Fibroblast of skin of scalp (primary cell): ENCODE measurements around the gene IRF3.
"Not testable (repeated sequence)": the region's sequence is repeated elsewhere in the genome, so short reads cannot be mapped to it uniquely, and the experiment has no call there.

ENCODE experiments used
- DNase-seq: peaks from one replicate; pipeline ENCODE4 v3.0.0-alpha.2; 2013

The IRF3 gene

GRCh38 chr19:49642492-49643035 lies 23.1 kb downstream of the IRF3 start:
- peak; percentile 13 for DNase-seq

GRCh38 chr19:49641688-49642491 lies 23.8 kb downstream of the IRF3 start, which contains the start of gene SCAF1:
Gene SCAF1, plus strand, starts transcription at chr19:49642209. Its CDS starts 2,818 bp downstream, at chr19:49645027.
- DNase-seq = peak; percentile 100

GRCh38 chr19:49640113-49640898 lies 25.4 kb downstream of the IRF3 start, which contains the start of gene RRAS:
Gene RRAS, minus strand, starts transcription at chr19:49640143. Its CDS starts 45 bp downstream, at chr19:49640098.
- DNase-seq = peak; percentile 100

- DNase-seq = no peak
Measured at GRCh38 chr19:49639401-49640112, 26.1 kb downstream of the IRF3 start.

GRCh38 chr19:49637821-49638738 lies 27.6 kb downstream of the IRF3 start:
- DNase-seq = peak; percentile 84

GRCh38 chr19:49636233-49636932 lies 29.3 kb downstream of the IRF3 start:
- no peak for DNase-seq

- DNase-seq = peak; percentile 17
Measured at GRCh38 chr19:49635530-49636232, 30.0 kb downstream of the IRF3 start.

GRCh38 chr19:49633273-49633672 lies 32.4 kb downstream of the IRF3 start:
- DNase-seq = peak; percentile 25

GRCh38 chr19:49632576-49632975 lies 33.1 kb downstream of the IRF3 start:
- no peak for DNase-seq

- no peak for DNase-seq
Measured at GRCh38 chr19:49631610-49632192, 34.0 kb downstream of the IRF3 start.

GRCh38 chr19:49631014-49631588 lies 34.6 kb downstream of the IRF3 start:
- DNase-seq = peak; percentile 16

- no peak for DNase-seq
Measured at GRCh38 chr19:49629659-49630058, 36.0 kb downstream of the IRF3 start.

GRCh38 chr19:49626226-49626625 lies 39.4 kb downstream of the IRF3 start:
- no peak for DNase-seq

- no peak for DNase-seq
Measured at GRCh38 chr19:49624967-49625910, 40.4 kb downstream of the IRF3 start.

GRCh38 chr19:49617860-49618259 lies 47.8 kb downstream of the IRF3 start:
- DNase-seq = not testable (repeated sequence)

GRCh38 chr19:49616945-49617344 lies 48.7 kb downstream of the IRF3 start:
- no peak for DNase-seq

GRCh38 chr19:49616532-49616931 lies 49.1 kb downstream of the IRF3 start:
- no peak for DNase-seq

- DNase-seq = no peak
Measured at GRCh38 chr19:49615861-49616260, 49.8 kb downstream of the IRF3 start.
